Panc1 (cell line): ENCODE results near the gene SYT12. TPM values are rescaled to one million over a fixed set of nuclear protein-coding genes. Genes with fewer than 3 reads are reported as not detected.

Experiments
- ATAC-seq: fragments of 200-7000 bp; cut with Tn5 transposase; 2 replicates; pipeline ENCODE4 v1.9.1; 2020; ENCODE audit warnings: mild to moderate bottlenecking, moderate library complexity
- BruUV-seq: library from RNA; stranded (reverse); fragments of 400-500 nt; replicated peaks from 2 replicates; lab custom pipeline; 2021; lab: Mats Ljungman, UMichigan
- CTCF ChIA-PET: fragments of 300-600 bp; sonication (Branson Sonifier 250); formaldehyde crosslinking; loops from one replicate; lab custom pipeline; 2022; ENCODE audit warnings: antibody characterized with exemption; lab: Charles Lee
- POLR2A ChIA-PET: fragments of 300-600 bp; sonication (Branson Sonifier 250); formaldehyde crosslinking; loops from one replicate; lab custom pipeline; 2022; ENCODE audit warnings: antibody characterized with exemption; lab: Charles Lee
- DNase-seq: peaks from one replicate; pipeline ENCODE4 v3.0.0-alpha.2; 2010; ENCODE audit warnings: low read depth, low spot score
- H3K27ac ChIP-seq: 2 replicates; pipeline ENCODE4 v1.5.1; 2011; ENCODE audit warnings: mild to moderate bottlenecking, low read length, inconsistent platforms
- H3K27me3 ChIP-seq: fragments of 200-500 bp; sonication (Bioruptor generic); 2 replicates; pipeline ENCODE4 v1.6.0; 2014; ENCODE audit warnings: low read length, inconsistent platforms; ENCODE audit not compliant: control insufficient read depth, insufficient read depth
- H3K36me3 ChIP-seq: fragments of 200-500 bp; sonication (Bioruptor generic); 2 replicates; pipeline ENCODE4 v1.5.1; 2014; ENCODE audit warnings: inconsistent platforms, mild to moderate bottlenecking, low read length, moderate library complexity; ENCODE audit not compliant: control insufficient read depth, insufficient read depth
- H3K4me1 ChIP-seq: 2 replicates; pipeline ENCODE4 v1.5.1; 2011; ENCODE audit warnings: inconsistent platforms, mild to moderate bottlenecking, low read length, moderate library complexity; ENCODE audit not compliant: control insufficient read depth, insufficient read depth
- H3K4me3 ChIP-seq, 2 experiments: 2 replicates each; pipeline ENCODE4 v1.5.1; 2011 to 2012; ENCODE audit warnings: low read depth in 2 of 2, low read length in 2 of 2, mild to moderate bottlenecking in 2 of 2, inconsistent platforms in 1 of 2, moderate library complexity in 1 of 2
- H3K9me3 ChIP-seq: fragments of 200-500 bp; sonication (Bioruptor generic); 2 replicates; pipeline ENCODE4 v1.5.1; 2014; ENCODE audit warnings: low read depth, mild to moderate bottlenecking, inconsistent platforms, low read length, moderate library complexity; ENCODE audit not compliant: control insufficient read depth, insufficient read depth
- CTCF ChIP-seq: fragments of 450-650 bp; IDR thresholded peaks from 2 replicates; pipeline ENCODE4 v1.5.1; 2017; ENCODE audit warnings: mild to moderate bottlenecking
- POLR2AphosphoS5 ChIP-seq: IDR thresholded peaks from 2 replicates; pipeline ENCODE4 v1.6.1; 2012; ENCODE audit warnings: mild to moderate bottlenecking, low read depth, low read length, moderate library complexity
- REST ChIP-seq, 2 experiments: IDR thresholded peaks; 2 replicates each; pipeline ENCODE4 v1.6.1; 2011 to 2012; ENCODE audit warnings: low read depth in 2 of 2, control low read depth in 1 of 2, low read length in 1 of 2, mild to moderate bottlenecking in 1 of 2, moderate library complexity in 1 of 2; ENCODE audit not compliant: insufficient read depth in 1 of 2
- SIN3A ChIP-seq: IDR thresholded peaks from 2 replicates; pipeline ENCODE4 v1.6.1; 2012; ENCODE audit warnings: low read depth, mild to moderate bottlenecking, low read length, moderate library complexity, borderline replicate concordance; ENCODE audit not compliant: insufficient read depth
- TCF7L2 ChIP-seq: IDR thresholded peaks from 2 replicates; pipeline ENCODE4 v1.6.1; 2011; ENCODE audit warnings: mild to moderate bottlenecking, low read depth, low read length, inconsistent platforms
- in situ Hi-C: cut with HindIII; loops from 2 replicates; pipeline ENCODE4 v1.10.0; 2016; ENCODE audit warnings: low sequenced_read_pairs, low pct_unique_long_range_greater_than_20kb
- intact Hi-C: fragments of 100-400 bp; cut with micrococcal nuclease; formaldehyde crosslinking; loops from one replicate; pipeline ENCODE4 v1.10.0; 2022; ENCODE audit not compliant: unreplicated experiment
- total RNA-seq: library from RNA; stranded (reverse); gene quantifications from one replicate; pipeline ENCODE4 v1.2.1, GENCODE V29; 2021; ENCODE audit not compliant: unreplicated experiment

The SYT12 gene
- total RNA-seq, 1 experiment from 2014 or later: 0.62 TPM

DNA sequence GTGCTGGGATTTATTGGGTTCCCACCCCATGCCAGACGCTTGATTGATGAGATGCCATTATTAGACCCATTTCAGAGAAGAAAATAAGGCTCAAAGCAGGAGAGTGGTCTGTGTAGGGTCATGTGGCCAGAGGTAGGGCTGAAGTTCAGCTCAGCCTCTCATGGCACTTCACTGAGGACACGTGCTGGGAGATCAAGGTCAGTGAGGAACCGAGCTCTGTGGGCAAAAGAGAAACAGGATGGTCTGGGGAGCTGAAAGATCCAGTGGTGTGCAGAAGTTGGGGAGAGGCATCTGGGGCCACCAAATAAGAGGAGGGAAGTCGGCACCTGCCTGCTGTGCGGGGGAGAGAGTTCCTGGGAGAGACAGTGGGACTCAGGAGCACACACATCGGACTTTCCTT lies 53.3 kb downstream of the SYT12 start:
- TF ChIP-seq CTCF (no peak), TCF7L2 (no peak), REST (IDR thresholded peaks at IDR 0.05; ENCODE audit: insufficient read depth in 1 of 2, low read depth in 2 of 2, low read length in 1 of 2) (no peak), POLR2AphosphoS5 (no peak)
- in situ Hi-C loops: no loop called here
- Histone ChIP-seq H3K4me1 (no peaks in the 10 kb centered on the region; the same call in 1 of the 2 replicates), H3K27ac (no peak overlapping the region), H3K27me3 (no peaks in the 10 kb centered on the region), H3K9me3 (no peaks in the 10 kb centered on the region), H3K4me3 (no peak overlapping the region), H3K36me3 (no peaks in the 10 kb centered on the region)
- no peak for DNase-seq
- ATAC-seq: no peak
- no TSS peak for BruUV-seq
- CTCF ChIA-PET: interaction anchor here (0.6 to 1.0 kb wide), 2 partner anchors 23 to 28 kb away, joined by 3 read pairs; no protein-coding TSS in a partner anchor
- POLR2A ChIA-PET: no interaction called here
- intact Hi-C loops: no loop called here

DNA sequence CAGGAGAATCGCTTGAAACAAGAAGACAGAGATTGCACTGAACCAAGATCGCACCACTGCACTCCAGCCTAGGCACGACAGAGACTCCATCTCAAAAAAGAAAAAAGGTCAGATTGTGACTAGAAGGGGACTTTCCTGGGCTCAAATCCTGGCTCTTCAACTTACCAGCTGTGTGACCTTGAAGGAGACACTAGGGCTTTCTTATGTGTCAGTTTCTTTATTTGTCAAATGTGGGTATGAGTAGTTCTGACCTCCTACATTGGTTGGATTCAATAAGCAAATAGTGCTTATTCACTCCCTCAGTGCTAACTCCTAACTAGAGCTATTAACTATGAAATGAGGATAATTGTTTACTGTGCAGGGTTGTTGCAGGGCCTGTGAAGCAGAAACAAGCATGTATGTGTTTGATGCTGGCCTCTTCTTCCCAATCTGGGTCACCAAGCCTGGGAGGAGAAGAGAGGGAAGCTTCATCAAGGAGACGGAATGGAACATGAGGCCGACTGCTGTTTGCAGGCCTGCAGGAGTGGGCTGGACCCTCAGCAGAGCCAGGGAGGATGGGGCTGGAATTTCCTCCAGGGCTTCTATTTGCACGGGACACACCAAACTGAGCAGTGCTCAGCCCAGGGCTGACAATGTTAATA lies 56.3 kb downstream of the SYT12 start:
- Histone ChIP-seq H3K4me3 (no peak overlapping the region), H3K9me3 (no peaks in the 10 kb centered on the region), H3K36me3 (no peaks in the 10 kb centered on the region), H3K27ac (no peak overlapping the region), H3K27me3 (no peaks in the 10 kb centered on the region), H3K4me1 (peaks cover 6% of the 10 kb centered on the region)
- DNase-seq: no peak
- POLR2A ChIA-PET: interaction anchor here (0.6 kb wide), 1 partner anchor 23 kb away, joined by 4 read pairs; no protein-coding TSS in a partner anchor
- no peak for TF ChIP-seq CTCF
- no peak for TF ChIP-seq POLR2AphosphoS5
- TF ChIP-seq SIN3A: no peak
- TF ChIP-seq TCF7L2: no peak
- no peak for TF ChIP-seq REST (IDR thresholded peaks at IDR 0.05; ENCODE audit: insufficient read depth in 1 of 2, low read depth in 2 of 2, low read length in 1 of 2)
- in situ Hi-C loops (no loop called here), intact Hi-C loops (no loop called here)
- no TSS peak for BruUV-seq
- no peak for ATAC-seq
- CTCF ChIA-PET: no interaction called here
